ENCODE data around the gene TBCC.
"Not testable (repeated sequence)": the region's sequence is repeated elsewhere in the genome, so short reads cannot be mapped to it uniquely, and the experiment has no call there.

TBCC gene

DNA sequence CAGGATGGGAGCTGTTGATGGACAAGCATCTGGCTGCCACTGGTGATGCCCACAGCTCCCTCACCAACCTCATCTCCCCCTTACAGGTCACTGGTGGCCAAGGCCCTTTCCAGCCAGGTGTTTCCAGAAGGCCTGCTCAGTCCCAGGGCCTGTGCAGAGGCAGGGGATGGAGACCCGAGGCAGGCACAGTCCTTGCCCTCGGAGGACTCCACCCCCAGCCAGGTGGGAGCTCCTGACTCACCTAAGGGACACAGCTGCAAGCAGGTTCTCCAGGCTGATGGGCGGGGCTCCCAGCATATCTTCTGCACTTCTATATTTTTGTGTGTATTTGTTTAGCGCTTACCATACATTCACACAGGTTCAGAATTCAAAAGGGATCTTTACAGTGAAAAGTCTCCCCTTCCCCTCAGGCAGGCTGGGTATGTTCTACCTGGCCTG lies 40.9 kb downstream of the TBCC start:
- 0 out of 2 replicates have a peak, but pooled peaks cover 6% of the 10 kb centered on the region for H3K4me1 ChIP-seq
- TF ChIP-seq Cebpa-rat (IDR thresholded peaks at IDR 0.05) = no peak
- no peaks in the 10 kb centered on the region for H3K36me3 ChIP-seq
- H3K9ac ChIP-seq = no peak overlapping the region
- H3K4me2 ChIP-seq = no peak overlapping the region
- H3K4me3 ChIP-seq = no peak overlapping the region
- H3K27me3 ChIP-seq = no peaks in the 10 kb centered on the region
- H3K9me3 ChIP-seq = no peaks in the 10 kb centered on the region
- H4K20me1 ChIP-seq = no peaks in the 10 kb centered on the region
- no peak overlapping the region for H3K27ac ChIP-seq

DNA sequence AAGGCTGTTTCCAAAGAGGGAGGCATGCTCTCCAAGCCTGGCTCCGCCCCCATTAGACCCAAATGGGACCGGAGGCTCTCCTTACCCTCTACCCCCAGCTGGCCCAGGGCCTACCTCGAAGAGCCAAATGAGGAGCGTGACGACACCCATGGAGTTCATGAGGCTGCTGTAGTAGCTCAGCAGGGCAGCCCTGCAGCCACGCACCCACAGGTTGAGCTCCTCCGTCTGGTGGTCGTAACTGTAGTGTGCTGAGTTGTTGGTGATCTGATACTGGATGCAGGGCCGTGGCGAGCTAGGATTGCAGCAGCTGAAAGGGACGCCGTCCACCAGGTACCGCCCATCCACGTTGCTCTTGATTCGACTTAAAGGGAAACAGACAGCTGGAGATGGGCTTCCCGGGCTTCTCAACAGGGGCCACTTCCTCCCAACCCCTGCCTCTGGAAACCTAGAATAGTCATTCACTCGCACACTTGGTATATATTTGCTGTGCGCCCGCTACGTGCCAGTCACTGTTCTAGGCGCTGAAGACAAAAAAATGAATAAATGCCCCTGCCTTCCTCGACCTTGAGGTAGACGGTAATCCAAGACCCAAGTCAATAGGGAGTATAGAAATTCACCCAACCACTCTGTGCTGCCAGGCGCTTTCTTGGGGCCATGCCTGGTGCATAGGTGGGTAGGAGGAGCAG lies 41.5 kb downstream of the TBCC start:
- Histone ChIP-seq H3K4me1 (0 out of 2 replicates have a peak, but pooled peaks cover 5% of the 10 kb centered on the region), H3K27ac (no peak overlapping the region), H3K36me3 (no peaks in the 10 kb centered on the region), H3K27me3 (no peaks in the 10 kb centered on the region), H3K9ac (no peak overlapping the region), H3K9me3 (no peaks in the 10 kb centered on the region), H3K4me2 (no peak overlapping the region), H3K4me3 (no peak overlapping the region), H4K20me1 (no peaks in the 10 kb centered on the region)
- no peak for TF ChIP-seq Cebpa-rat (IDR thresholded peaks at IDR 0.05)

DNA sequence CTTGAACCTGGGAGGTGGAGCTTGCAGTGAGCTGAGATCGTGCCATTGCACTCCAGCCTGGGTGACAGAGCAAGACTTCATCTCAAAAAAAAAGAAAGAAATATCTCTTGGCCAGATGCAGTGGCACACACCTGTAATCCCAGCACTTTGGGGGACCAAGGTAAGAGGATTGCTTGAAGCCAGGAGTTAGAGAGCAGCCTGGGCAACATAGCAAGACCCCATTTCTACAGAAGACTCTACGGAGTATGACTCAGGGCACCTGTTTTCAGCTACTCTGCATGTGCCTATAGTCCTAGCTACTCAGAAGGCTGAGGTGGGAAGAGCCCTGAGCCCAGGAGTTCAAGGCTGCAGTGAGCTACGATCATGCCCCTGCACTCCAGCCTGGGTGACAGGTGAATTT lies 43.1 kb downstream of the TBCC start:
- H4K20me1 ChIP-seq, H3K36me3 ChIP-seq, H3K4me2 ChIP-seq, H3K27ac ChIP-seq, H3K9ac ChIP-seq, H3K27me3 ChIP-seq, H3K9me3 ChIP-seq, H3K4me3 ChIP-seq, H3K4me1 ChIP-seq: not testable (repeated sequence)

DNA sequence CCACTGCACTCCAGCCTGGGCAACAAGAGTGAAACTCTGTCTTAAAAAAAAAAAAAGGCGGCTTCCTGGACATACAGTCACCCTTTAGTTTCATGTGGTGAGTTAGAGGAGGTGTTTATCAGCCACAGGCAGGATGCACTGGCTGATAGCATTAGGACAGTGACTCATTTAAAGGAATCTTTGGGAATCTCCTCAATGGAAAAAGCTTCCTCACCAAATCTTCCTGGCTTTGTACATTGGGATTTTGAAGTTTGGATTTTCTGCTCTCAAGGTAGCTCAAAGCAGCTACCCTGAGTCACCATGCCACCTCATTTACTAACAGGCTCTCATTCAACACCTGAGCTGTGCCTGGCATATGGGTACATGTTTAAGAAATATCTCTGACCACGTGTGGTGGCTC lies 43.7 kb downstream of the TBCC start:
- H3K27ac ChIP-seq = no peak overlapping the region
- H3K36me3 ChIP-seq = no peaks in the 10 kb centered on the region
- 0 out of 2 replicates have a peak, but pooled peaks cover 5% of the 10 kb centered on the region for H3K4me1 ChIP-seq
- no peak for TF ChIP-seq Cebpa-rat (IDR thresholded peaks at IDR 0.05)
- no peaks in the 10 kb centered on the region for H3K9me3 ChIP-seq
- no peak overlapping the region for H3K4me3 ChIP-seq
- no peak overlapping the region for H3K9ac ChIP-seq
- no peaks in the 10 kb centered on the region for H4K20me1 ChIP-seq
- no peak overlapping the region for H3K4me2 ChIP-seq
- no peaks in the 10 kb centered on the region for H3K27me3 ChIP-seq

DNA sequence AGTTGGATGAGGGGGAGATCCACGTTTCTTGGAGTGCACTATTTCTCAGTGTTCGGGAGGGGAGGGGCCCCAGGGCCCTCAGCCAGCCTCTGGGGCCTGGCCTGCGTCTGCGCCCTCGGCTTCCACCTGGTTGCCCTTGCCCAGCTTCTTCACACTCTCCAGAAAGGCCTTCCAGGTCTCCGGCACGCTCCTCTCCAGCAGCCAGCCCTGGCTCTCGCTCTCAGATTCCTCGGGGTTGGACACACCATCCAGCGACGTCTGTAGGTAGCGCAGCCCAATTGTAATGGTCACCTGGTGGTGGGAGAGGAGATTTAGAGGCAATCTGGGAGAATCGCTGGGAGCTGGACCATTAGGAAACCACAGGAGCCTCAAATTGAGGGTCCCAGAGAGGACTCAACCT lies 47.7 kb downstream of the TBCC start:
- Histone ChIP-seq H3K36me3 (0 out of 2 replicates have a peak, but pooled peaks cover 7% of the 10 kb centered on the region), H4K20me1 (no peaks in the 10 kb centered on the region)

DNA sequence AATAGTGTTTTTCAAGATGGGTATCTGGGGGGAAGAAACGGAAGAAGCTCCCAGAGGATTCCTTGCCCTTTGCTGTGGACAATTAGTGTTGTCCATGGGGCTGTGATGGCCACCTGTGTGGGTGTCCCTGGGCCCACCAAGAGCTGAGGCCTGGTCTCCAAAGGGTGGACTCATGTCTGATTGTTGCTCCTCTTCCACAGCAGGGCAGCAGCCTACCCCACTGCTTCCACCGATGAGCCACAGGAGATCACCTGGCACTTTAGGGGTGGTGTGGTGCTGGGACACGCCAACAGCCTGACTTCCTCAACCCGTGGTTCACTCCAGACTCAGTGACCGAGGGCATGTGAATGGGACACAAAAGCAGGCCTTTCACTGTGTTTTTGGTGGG lies 48.6 kb downstream of the TBCC start:
- peaks cover 16% of the 10 kb centered on the region for H3K36me3 ChIP-seq
- no peaks in the 10 kb centered on the region for H3K27me3 ChIP-seq
- no peak overlapping the region for H3K27ac ChIP-seq
- H3K4me2 ChIP-seq = no peak overlapping the region
- no peak overlapping the region for H3K4me3 ChIP-seq
- H3K4me1 ChIP-seq = peaks cover 17% of the 10 kb centered on the region
- TF ChIP-seq Cebpa-rat (IDR thresholded peaks at IDR 0.05) = no peak
- no peak overlapping the region for H3K9ac ChIP-seq
- H4K20me1 ChIP-seq = no peaks in the 10 kb centered on the region
- no peaks in the 10 kb centered on the region for H3K9me3 ChIP-seq

More for the DNA sequence above, 47.7 kb downstream of the TBCC start:
- H3K4me2 ChIP-seq = no peak overlapping the region
- H3K9ac ChIP-seq = no peak overlapping the region
- no peak overlapping the region for H3K27ac ChIP-seq
- no peak for TF ChIP-seq Cebpa-rat (IDR thresholded peaks at IDR 0.05)
- no peak overlapping the region for H3K4me3 ChIP-seq
- H3K9me3 ChIP-seq = no peaks in the 10 kb centered on the region
- H3K27me3 ChIP-seq = no peaks in the 10 kb centered on the region
- peaks cover 13% of the 10 kb centered on the region for H3K4me1 ChIP-seq

DNA sequence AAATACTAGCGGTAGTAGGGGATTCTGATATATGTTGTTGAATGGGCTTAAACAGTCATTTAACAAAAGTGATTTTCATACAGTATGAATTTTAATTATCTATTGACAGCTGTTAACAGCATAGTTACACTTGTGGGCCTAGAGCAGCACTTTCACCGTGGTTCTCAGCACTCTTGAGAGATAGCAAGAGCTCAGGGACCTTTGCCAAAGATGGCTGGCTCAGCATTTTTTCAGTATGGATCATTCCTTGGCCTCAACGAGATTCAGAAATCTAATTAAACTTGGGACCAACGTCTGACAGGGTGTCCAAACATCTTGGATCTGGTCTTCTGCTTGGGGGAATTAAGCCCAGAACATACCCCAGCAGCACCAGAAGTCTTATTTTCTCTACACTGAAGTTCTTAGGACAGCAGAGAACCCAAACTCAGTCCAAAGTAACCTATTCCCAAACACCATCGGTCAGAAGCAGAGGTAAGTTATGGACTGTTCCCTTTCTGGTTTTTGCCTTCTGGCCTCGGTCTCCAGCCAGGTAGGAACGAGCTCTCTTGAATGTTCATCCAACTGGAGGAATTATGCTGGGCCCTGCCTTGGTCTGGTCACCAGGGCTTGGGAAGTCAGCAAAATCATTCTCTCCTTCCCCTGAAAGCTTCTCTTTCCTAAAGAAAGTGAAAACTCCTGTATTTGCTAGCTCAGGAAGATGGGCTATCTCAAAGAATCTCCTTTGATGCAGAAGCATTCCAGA lies 49.2 kb downstream of the TBCC start:
- Histone ChIP-seq H3K4me3 (no peak overlapping the region), H3K27ac (no peak overlapping the region), H3K9ac (no peak overlapping the region), H3K9me3 (no peaks in the 10 kb centered on the region), H3K27me3 (no peaks in the 10 kb centered on the region), H3K36me3 (peaks cover 21% of the 10 kb centered on the region), H3K4me2 (no peak overlapping the region), H3K4me1 (peaks cover 17% of the 10 kb centered on the region), H4K20me1 (no peaks in the 10 kb centered on the region)
- TF ChIP-seq Cebpa-rat (IDR thresholded peaks at IDR 0.05) = no peak

DNA sequence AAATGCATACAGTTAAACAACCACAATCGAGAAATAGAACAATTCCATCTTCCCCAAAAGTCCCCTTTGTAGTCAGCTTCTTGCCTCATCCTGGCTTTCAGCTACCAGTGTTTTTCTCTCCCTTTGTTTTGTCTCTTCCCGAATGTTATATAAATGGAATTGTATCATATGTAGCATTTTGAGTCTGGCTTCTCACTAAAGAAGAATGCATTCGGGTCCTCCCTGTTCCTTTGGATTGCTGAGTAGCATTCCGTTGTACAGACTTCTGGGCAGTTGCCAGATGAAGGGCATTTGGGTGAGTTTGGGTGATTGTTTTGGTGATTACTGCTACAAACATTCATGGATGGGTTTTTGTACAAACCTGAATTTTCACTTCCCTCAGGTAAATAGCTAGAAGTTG lies 51.3 kb downstream of the TBCC start:
- no peaks in the 10 kb centered on the region for H3K27me3 ChIP-seq
- no peak overlapping the region for H3K4me3 ChIP-seq
- no peaks in the 10 kb centered on the region for H3K9me3 ChIP-seq
- H3K4me1 ChIP-seq = peaks cover 17% of the 10 kb centered on the region
- no peaks in the 10 kb centered on the region for H4K20me1 ChIP-seq
- no peak overlapping the region for H3K9ac ChIP-seq
- peaks cover 42% of the 10 kb centered on the region for H3K36me3 ChIP-seq
- no peak overlapping the region for H3K4me2 ChIP-seq
- TF ChIP-seq Cebpa-rat (IDR thresholded peaks at IDR 0.05) = no peak
- H3K27ac ChIP-seq = no peak overlapping the region

All from BLaER1 (cell line).